Activated naive CD8-positive, alpha-beta T cell treated with anti-CD3 and anti-CD28 coated beads for 36 hours (primary cell): ENCODE results near the gene PPP2R5E. TPM values are rescaled to one million over a fixed set of nuclear protein-coding genes. Genes with fewer than 3 reads are reported as not detected.
A peak's percentile ranks its signal among the peaks of the same experiment; 100 is the strongest.

ENCODE experiments used
- DNase-seq: peaks from one replicate; pipeline ENCODE4 v3.0.0; 2021
- H3K27ac Mint-ChIP-seq: one replicate; pipeline ENCODE4 v1.8.0; 2022; ENCODE audit warnings: mild to moderate bottlenecking, moderate library complexity, mixed read lengths
- H3K27me3 Mint-ChIP-seq: one replicate; pipeline ENCODE4 v1.8.0; 2022; ENCODE audit warnings: mild to moderate bottlenecking, mixed read lengths
- H3K36me3 Mint-ChIP-seq: one replicate; pipeline ENCODE4 v1.8.0; 2021; ENCODE audit warnings: mild to moderate bottlenecking, mixed read lengths
- H3K4me1 Mint-ChIP-seq: one replicate; pipeline ENCODE4 v1.8.0; 2021; ENCODE audit warnings: mixed read lengths
- H3K4me3 Mint-ChIP-seq: one replicate; pipeline ENCODE4 v1.8.0; 2022; ENCODE audit warnings: mild to moderate bottlenecking, moderate library complexity, mixed read lengths
- H3K9me3 Mint-ChIP-seq: one replicate; pipeline ENCODE4 v1.8.0; 2022; ENCODE audit warnings: mixed read lengths
- total RNA-seq, 2 experiments: library from RNA; stranded (reverse); gene quantifications; one replicate each; pipeline ENCODE4 v1.2.3, GENCODE V29; 2021

PPP2R5E gene
- total RNA-seq, 2 experiments from 2014 or later, result 42.8 to 44.8 TPM

DNA sequence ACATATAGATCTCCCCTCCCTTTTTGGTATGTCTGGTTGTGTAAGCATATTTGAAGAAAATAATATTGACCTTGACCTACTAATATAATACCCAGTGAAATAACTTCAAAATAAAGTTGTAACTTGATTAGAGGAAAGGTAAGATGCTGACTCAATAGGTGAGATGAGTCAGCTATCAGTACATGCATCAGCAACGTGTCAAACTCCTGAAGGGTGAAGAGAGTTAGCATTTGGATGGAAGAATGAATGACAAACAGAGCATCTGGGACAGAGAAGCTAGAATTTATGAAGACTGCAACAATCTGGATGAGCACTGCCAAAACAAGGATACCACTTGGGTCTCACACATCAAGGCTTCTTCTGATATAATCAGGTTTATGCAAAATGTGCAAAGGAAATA is 74.9 kb downstream of the PPP2R5E start:
- Mint-ChIP-seq H3K4me3 (no peak overlapping the region), H3K27ac (no peak overlapping the region), H3K27me3 (no peaks in the 10 kb centered on the region), H3K36me3 (peaks cover 3% of the 10 kb centered on the region), H3K9me3 (no peaks in the 10 kb centered on the region), H3K4me1 (peaks cover 36% of the 10 kb centered on the region)
- DNase-seq, result no peak

DNA sequence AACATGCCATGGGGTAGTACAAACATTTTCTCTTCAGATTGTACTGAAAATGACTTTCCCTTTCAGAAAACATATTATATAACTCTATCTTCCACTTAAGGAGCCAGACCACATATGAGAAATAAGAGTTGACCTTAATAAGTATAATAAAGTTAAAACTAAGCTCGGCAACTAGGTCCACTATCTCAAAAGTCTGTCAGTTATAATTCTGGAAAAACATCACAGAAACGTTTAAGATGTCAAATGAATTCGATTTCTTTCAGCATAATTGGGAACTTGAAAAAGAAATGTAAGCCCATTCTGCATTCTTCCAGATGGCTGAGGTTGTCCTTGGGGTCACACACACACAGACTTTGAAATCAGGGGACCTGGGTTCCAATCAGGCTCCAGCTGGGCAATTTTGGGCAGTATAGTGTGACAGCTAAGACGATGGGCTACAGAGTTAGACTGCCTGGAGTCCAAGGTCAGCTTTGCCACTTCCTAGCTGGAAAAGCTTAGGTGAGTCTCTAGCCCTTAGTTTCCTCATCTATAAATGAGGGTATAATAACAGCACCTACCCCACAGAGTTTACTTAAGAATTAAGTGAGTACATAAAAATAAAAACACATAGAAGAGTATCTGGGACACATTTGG is 75.6 kb downstream of the PPP2R5E start:
- peaks cover 3% of the 10 kb centered on the region for H3K36me3 Mint-ChIP-seq
- no peak overlapping the region for H3K27ac Mint-ChIP-seq
- no peak for DNase-seq
- peaks cover 36% of the 10 kb centered on the region for H3K4me1 Mint-ChIP-seq
- no peaks in the 10 kb centered on the region for H3K9me3 Mint-ChIP-seq
- H3K27me3 Mint-ChIP-seq, result no peaks in the 10 kb centered on the region
- H3K4me3 Mint-ChIP-seq, result no peak overlapping the region

DNA sequence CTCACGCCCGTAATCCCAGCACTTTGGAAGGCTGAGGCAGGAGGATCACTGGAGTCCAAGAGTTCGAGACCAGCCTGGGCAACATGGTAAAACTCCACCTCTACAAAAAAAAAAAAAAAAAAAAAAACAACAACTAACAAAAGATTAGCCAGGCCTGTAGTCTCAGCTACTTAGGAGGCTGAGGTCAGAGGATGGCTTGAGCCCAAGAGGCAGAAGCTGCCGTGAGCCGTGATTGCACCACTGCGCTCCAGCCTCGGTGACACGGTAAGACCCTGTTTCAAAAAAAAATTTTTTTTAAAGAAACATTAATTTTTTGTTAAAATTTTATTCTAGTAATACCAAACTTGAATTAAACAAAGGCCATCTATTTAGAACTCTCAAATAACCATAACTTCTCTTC is 77.8 kb downstream of the PPP2R5E start:
- H3K4me1 Mint-ChIP-seq, result peaks cover 31% of the 10 kb centered on the region
- H3K9me3 Mint-ChIP-seq, result no peaks in the 10 kb centered on the region
- no peak for DNase-seq
- H3K27ac Mint-ChIP-seq, result no peak overlapping the region
- H3K36me3 Mint-ChIP-seq, result peaks cover 5% of the 10 kb centered on the region
- no peaks in the 10 kb centered on the region for H3K27me3 Mint-ChIP-seq
- no peak overlapping the region for H3K4me3 Mint-ChIP-seq

DNA sequence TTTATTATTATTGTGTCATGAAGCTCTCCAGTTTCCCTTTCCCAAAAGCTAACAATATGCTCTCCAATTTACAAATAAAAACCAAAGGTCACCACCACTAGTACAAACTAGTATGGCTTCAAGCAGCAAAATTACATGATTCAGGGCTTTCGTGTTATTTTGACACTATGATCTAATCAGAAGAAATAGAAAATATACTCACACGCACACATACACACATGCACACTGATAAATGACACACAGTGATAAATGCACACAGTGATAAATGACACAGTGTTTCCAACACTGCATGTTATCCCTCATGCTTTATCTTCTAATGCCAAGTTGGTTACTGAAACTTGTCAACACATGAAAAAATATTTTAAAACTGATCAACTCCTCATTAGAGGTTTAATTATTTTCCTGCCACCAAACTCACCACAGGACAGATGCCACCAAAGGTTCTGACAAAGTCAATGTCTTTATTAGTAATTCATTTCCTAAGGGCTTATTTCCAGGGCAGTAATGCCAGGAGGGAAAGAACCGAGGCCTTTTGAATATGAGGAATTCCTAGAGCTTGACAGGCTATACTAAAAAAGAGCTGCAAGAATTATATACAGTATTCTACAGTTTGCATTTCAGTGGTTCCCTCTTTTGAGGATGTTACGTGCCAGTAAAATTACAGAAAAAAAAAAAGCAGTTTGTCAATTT is 82.4 kb downstream of the PPP2R5E start:
- Mint-ChIP-seq H3K4me3 (no peak overlapping the region), H3K36me3 (peaks cover 5% of the 10 kb centered on the region), H3K27ac (no peak overlapping the region), H3K27me3 (no peaks in the 10 kb centered on the region), H3K4me1 (peaks cover 4% of the 10 kb centered on the region), H3K9me3 (no peaks in the 10 kb centered on the region)
- no peak for DNase-seq

DNA sequence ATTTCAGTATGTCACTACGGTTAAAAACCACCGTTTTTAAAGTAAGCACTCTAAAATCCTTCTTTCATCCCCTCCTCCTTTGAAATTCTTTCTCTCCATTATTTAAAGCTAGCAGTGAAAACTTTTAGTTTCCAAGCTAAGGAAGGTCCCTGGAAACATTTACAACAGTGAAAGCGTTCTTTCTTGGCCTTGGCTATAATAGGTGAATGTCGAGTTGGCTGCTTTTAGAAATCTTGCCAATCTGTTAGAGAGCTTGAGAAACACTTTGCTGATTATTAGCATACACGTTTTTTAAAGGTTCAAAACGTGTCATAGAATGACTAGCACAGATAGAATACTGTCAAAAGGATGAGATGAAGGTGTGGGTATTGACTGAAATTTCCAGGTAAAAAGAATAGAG is 83.4 kb downstream of the PPP2R5E start:
- H3K36me3 Mint-ChIP-seq, result peaks cover 5% of the 10 kb centered on the region
- no peak overlapping the region for H3K4me3 Mint-ChIP-seq
- no peak overlapping the region for H3K27ac Mint-ChIP-seq
- H3K4me1 Mint-ChIP-seq, result peaks cover 10% of the 10 kb centered on the region
- no peaks in the 10 kb centered on the region for H3K9me3 Mint-ChIP-seq
- no peak for DNase-seq
- no peaks in the 10 kb centered on the region for H3K27me3 Mint-ChIP-seq

DNA sequence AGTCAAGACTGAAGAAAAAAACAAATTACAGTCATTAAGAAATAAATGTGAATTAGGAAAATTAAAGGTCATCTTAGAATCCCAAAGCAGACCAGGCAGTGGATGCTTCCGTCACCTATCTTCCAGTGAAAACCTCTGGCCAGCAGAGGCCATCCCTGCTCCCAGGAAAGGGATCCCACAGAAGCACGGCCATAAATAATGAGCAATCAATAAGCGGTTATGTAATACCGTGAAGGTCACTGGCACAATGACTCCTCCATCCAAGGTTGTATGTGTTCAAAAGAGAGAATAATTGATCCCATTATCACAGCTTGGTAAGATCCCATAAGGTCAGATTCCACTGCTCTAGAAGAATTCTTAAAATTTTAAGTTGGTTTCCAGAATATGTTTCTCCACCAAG is 85.7 kb downstream of the PPP2R5E start:
- Mint-ChIP-seq H3K4me3 (no peak overlapping the region), H3K27ac (no peak overlapping the region), H3K4me1 (peaks cover 14% of the 10 kb centered on the region), H3K27me3 (no peaks in the 10 kb centered on the region), H3K36me3 (peaks cover 5% of the 10 kb centered on the region), H3K9me3 (no peaks in the 10 kb centered on the region)
- DNase-seq, result no peak

DNA sequence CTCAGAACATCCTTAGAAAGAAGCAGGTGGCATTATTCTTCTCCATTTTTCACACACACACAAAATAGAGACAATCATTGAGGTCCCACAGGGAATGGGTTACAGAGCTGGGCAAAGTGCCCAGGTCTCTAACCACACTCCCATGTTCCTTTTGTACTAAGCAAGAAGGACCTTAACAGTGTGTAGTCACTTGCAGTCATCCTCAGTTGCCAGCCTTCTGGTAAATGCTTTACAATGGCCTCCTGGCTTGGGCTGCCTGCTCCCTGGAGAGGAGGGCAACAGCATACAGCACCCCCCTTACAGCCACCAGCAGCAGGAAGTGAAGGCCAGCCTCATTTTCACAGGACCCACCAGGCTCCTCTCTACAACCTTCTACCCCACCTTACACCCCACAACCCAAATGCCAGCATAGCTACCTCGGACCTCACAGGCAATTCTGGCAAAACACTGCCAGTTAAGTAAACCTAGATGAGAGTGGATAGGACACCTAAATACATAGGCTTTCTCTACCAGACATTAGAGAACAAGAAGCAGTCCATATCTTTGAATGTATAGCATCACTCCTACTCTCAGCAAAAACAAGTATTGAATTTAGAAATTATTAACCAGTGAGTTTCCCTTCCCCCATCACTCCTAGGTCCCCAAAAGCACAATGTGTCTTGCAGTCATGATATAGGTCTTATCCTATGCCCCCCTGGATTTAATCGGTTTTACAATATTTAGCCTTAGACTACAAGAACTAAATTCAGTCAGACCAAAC is 88.1 kb downstream of the PPP2R5E start:
- H3K4me1 Mint-ChIP-seq, result peaks cover 14% of the 10 kb centered on the region

DNA sequence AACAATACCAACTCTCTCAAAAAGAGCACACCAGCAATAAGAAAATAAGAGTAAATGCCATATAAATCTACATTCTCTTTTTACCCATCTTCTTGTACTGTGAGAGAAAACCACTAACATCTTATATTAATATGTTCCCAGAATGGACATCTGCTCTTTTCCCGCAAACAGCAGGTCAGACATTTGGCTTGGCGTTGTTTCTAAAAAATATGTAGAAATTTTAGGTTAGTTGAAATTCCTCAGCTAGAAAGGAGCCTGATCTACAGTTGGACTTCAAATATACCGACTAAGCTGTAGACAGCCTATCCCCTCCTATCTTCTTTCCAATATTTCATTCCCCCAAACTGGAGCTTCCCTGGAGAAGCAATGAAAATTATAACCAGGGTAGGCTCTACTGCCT is 88.7 kb downstream of the PPP2R5E start:
- Mint-ChIP-seq H3K9me3 (no peaks in the 10 kb centered on the region), H3K4me1 (peaks cover 14% of the 10 kb centered on the region), H3K4me3 (no peak overlapping the region), H3K27ac (no peak overlapping the region), H3K27me3 (no peaks in the 10 kb centered on the region), H3K36me3 (peaks cover 11% of the 10 kb centered on the region)
- DNase-seq, result no peak

More for the DNA sequence above, 88.1 kb downstream of the PPP2R5E start:
- H3K9me3 Mint-ChIP-seq, result no peaks in the 10 kb centered on the region
- no peaks in the 10 kb centered on the region for H3K27me3 Mint-ChIP-seq
- H3K36me3 Mint-ChIP-seq, result peaks cover 11% of the 10 kb centered on the region
- no peak for DNase-seq
- H3K27ac Mint-ChIP-seq, result no peak overlapping the region
- no peak overlapping the region for H3K4me3 Mint-ChIP-seq

DNA sequence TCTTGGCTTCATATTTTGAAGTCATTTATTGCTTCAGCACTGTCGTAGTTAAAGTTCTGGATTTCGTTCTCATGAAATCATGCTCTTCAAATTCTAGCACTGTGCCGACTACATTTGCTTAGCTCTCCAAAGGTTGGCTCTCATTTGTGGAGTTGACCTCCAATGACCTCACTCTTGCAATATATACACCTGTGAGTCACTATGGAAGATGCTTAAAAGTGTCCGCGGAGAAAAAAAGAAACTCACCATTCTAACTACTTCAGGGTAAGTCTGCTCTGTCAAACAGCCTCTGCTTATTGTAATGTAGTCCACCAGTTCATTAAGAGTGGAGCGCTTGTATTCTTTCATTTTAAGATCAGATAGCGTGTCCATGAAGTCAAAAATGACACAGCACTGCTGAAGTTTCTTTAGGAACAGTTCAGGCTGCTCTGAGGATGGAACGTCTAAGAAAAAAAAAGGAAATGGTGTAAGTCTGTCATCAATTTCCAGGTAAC is 89.7 kb downstream of the PPP2R5E start:
- Mint-ChIP-seq H3K27ac (no peak overlapping the region), H3K27me3 (no peaks in the 10 kb centered on the region), H3K36me3 (peaks cover 11% of the 10 kb centered on the region), H3K4me1 (peaks cover 14% of the 10 kb centered on the region), H3K4me3 (no peak overlapping the region), H3K9me3 (no peaks in the 10 kb centered on the region)
- no peak for DNase-seq

DNA sequence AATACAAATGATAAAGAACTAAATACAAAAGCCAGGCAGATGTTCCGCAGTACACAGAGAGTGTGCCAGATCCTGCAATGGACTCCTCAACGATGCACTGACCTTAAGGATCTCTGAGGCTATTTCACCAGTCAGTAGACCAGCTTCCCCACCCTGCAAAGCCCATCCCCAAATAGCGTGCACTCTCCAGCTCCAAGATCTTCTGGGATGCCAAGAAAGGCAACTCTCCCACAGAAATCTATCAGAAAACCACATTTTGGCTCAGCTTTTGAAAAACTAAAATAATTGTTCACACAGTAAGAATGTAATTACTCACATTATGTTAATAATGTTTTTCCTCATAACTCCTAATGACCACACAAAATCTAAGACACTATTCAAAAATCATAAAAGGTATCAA is 90.4 kb downstream of the PPP2R5E start:
- Mint-ChIP-seq H3K36me3 (peaks cover 11% of the 10 kb centered on the region), H3K4me3 (no peak overlapping the region), H3K27ac (no peak overlapping the region), H3K27me3 (no peaks in the 10 kb centered on the region), H3K4me1 (peaks cover 14% of the 10 kb centered on the region), H3K9me3 (no peaks in the 10 kb centered on the region)
- no peak for DNase-seq

DNA sequence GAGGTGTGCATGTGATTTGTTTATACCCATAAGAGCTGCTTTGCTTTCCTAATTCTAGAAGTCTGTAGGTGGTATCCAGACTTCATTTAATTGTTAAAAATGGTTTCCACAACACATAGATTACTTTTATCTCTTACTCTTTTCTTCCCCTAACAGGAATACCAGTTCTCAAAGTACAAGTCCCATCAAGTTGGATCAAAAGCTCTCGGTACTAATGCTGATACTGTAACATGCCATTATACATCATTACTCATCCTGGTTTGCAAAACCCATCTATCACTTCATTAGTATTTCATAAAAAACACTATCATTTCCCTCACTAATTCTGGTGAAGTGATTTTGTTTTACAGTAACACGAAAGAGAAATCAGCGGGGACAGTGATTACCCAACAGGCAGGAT is 94.3 kb downstream of the PPP2R5E start:
- peaks cover 20% of the 10 kb centered on the region for H3K36me3 Mint-ChIP-seq
- H3K27ac Mint-ChIP-seq, result no peak overlapping the region
- H3K9me3 Mint-ChIP-seq, result no peaks in the 10 kb centered on the region
- H3K27me3 Mint-ChIP-seq, result no peaks in the 10 kb centered on the region
- H3K4me3 Mint-ChIP-seq, result no peak overlapping the region
- no peak for DNase-seq
- H3K4me1 Mint-ChIP-seq, result peaks cover 12% of the 10 kb centered on the region

DNA sequence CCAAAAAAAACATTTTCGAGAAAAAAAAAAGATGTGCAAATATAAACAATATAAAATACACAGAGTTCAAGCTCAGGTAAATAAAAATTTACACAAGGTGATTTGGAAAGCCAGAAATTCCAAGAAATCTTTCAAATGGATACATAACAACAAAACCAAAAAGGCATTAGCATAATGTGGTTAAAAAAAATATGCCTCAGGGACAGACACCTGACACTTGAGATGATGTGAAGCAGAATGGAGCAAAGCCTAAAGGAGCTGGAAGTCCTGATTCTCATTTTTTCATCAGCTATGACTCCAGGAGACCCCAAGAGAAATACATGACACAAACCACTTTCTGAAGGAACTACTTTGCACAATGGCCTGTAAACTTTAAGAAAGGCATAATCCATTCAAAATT is 98.6 kb downstream of the PPP2R5E start:
- Mint-ChIP-seq H3K4me1 (peaks cover 16% of the 10 kb centered on the region), H3K9me3 (no peaks in the 10 kb centered on the region), H3K4me3 (no peak overlapping the region), H3K27ac (no peak overlapping the region), H3K36me3 (peaks cover 17% of the 10 kb centered on the region), H3K27me3 (no peaks in the 10 kb centered on the region)
- DNase-seq, result no peak

DNA sequence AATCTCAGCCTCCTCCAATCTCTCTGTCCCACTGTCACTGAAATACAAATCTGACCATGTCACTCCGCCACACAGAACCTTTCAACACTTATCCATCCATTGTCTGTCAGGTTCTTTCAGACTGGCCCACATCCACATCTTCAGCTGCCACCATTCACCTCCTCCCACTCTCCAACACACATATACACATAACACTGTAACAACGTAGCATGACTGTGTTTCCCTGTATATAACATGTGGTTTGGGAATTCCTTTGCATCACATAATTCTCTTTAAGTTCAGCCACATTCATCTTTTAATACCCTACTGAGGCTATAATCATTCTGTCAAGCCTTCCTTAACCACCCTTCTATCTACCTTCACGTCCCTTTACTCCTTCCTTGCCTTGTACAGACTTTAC is 99.2 kb downstream of the PPP2R5E start:
- no peak for DNase-seq
- no peaks in the 10 kb centered on the region for H3K27me3 Mint-ChIP-seq
- H3K4me1 Mint-ChIP-seq, result peaks cover 16% of the 10 kb centered on the region
- no peak overlapping the region for H3K4me3 Mint-ChIP-seq
- H3K27ac Mint-ChIP-seq, result no peak overlapping the region
- no peaks in the 10 kb centered on the region for H3K9me3 Mint-ChIP-seq
- peaks cover 17% of the 10 kb centered on the region for H3K36me3 Mint-ChIP-seq

DNA sequence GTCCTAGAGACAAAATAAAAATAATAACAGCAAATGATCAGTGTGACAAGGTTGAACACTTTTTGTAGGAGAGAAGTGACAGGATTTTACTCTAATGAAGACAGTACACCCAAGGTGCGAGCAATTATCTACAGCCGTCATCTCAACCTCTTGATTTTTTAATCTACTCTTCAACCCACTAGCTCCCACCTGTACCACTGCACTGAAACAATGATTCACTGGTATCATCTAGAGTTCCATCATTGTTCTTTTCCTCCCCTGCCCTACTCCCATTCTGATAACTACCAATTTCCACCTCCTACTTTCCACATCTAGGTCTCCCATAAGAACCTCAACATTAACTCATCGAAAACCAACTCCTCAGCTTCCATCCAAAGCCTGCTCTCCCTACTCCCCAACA is 99.8 kb downstream of the PPP2R5E start:
- no peak for DNase-seq
- Mint-ChIP-seq H3K27ac (no peak overlapping the region), H3K9me3 (no peaks in the 10 kb centered on the region)

DNA sequence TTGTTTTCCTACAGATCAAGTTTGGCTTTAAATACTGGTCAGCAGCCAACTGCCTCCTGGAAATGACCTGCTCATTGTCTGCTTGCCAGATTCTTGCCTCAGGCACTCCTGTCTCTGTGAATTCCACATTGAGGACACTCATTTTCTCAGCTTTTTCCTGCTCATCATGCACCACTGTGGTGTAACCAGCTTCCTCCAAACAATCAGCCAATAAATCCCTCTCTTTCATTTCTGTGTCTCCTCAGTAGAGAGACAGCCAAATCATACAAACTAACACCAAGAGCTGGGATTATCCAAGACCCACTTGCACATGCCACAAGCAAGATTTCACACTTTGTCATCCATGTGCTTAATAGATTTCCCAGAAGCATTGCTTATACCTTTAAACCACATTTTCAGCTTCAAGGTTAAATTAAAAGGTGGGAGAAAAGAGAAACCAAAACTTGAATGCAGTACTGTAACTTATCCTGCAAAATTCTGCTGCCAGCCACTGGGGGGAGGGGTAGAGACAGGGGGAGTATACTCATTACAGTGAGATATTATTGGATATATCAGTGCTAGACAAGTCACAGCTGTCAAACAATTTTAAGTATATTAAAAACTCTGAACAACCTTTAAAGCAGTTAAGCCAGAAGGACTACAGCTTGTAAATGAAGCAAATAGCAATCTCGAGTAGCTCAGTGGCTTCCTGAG is 105.0 kb downstream of the PPP2R5E start:
- Mint-ChIP-seq H3K36me3 (peaks cover 8% of the 10 kb centered on the region), H3K4me3 (peak overlapping the region; percentile 6)

More for the DNA sequence above, 99.8 kb downstream of the PPP2R5E start:
- Mint-ChIP-seq H3K4me3 (no peak overlapping the region), H3K36me3 (peaks cover 17% of the 10 kb centered on the region), H3K27me3 (no peaks in the 10 kb centered on the region), H3K4me1 (peaks cover 19% of the 10 kb centered on the region)

More for the DNA sequence above, 105.0 kb downstream of the PPP2R5E start:
- H3K27me3 Mint-ChIP-seq, result no peaks in the 10 kb centered on the region
- peak overlapping the region; percentile 32 for H3K27ac Mint-ChIP-seq
- no peaks in the 10 kb centered on the region for H3K9me3 Mint-ChIP-seq
- peaks cover 45% of the 10 kb centered on the region for H3K4me1 Mint-ChIP-seq
- DNase-seq, result peak; percentile 14
